Adipocyte (in vitro differentiated cells): ENCODE results near the gene CD160.
"Not testable (repeated sequence)": the region's sequence is repeated elsewhere in the genome, so short reads cannot be mapped to it uniquely, and the experiment has no call there.

Experiments used
- DNase-seq: peaks from one replicate; pipeline ENCODE4 v3.0.0-alpha.2; 2015; ENCODE audit warnings: low read depth
- H3K27me3 ChIP-seq: replicated peaks from 2 replicates; pipeline ENCODE4 v1.7.0; 2013; ENCODE audit warnings: mild to moderate bottlenecking, low read length, moderate library complexity; ENCODE audit not compliant: control insufficient read depth, insufficient read depth
- H3K36me3 ChIP-seq: 2 replicates; pipeline ENCODE4 v1.7.0; 2013; ENCODE audit warnings: low read length, mild to moderate bottlenecking, moderate library complexity; ENCODE audit not compliant: control insufficient read depth, insufficient read depth, severe bottlenecking
- H3K4me1 ChIP-seq: 2 replicates; pipeline ENCODE4 v1.7.0; 2013; ENCODE audit warnings: mild to moderate bottlenecking, low read length, moderate library complexity; ENCODE audit not compliant: control insufficient read depth, insufficient read depth
- H3K4me3 ChIP-seq: 2 replicates; pipeline ENCODE4 v1.7.0; 2013; ENCODE audit warnings: mild to moderate bottlenecking, low read length, moderate library complexity
- H3K9ac ChIP-seq: 2 replicates; pipeline ENCODE4 v1.7.0; 2013; ENCODE audit warnings: mild to moderate bottlenecking, low read length, moderate library complexity
- H3K9me3 ChIP-seq: 2 replicates; pipeline ENCODE4 v1.7.0; 2013; ENCODE audit warnings: mild to moderate bottlenecking, low read length, moderate library complexity; ENCODE audit not compliant: control insufficient read depth

The CD160 gene

DNA sequence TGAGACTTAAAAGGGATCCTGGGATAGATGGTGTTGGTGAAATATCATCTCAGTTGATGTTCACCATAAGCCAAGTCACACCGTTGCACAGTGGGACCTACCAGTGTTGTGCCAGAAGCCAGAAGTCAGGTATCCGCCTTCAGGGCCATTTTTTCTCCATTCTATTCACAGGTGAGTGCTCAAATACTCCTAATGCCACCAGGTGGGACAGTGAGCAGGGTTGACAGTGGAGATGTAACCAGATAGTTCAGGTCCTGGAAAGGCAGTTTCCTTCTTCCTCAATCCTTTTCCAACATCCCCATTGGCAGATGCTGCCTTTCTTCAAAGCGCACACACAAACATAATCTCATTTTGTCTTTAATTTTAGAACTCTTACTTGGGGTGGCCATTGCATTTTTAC, 11.6 kb downstream of the CD160 start:
- no peak overlapping the region for H3K9ac ChIP-seq
- no peaks in the 10 kb centered on the region for H3K27me3 ChIP-seq
- DNase-seq, result no peak
- H3K4me1 ChIP-seq, result peaks cover 21% of the 10 kb centered on the region
- no peak overlapping the region for H3K4me3 ChIP-seq
- peaks cover 6% of the 10 kb centered on the region for H3K36me3 ChIP-seq
- no peaks in the 10 kb centered on the region for H3K9me3 ChIP-seq

DNA sequence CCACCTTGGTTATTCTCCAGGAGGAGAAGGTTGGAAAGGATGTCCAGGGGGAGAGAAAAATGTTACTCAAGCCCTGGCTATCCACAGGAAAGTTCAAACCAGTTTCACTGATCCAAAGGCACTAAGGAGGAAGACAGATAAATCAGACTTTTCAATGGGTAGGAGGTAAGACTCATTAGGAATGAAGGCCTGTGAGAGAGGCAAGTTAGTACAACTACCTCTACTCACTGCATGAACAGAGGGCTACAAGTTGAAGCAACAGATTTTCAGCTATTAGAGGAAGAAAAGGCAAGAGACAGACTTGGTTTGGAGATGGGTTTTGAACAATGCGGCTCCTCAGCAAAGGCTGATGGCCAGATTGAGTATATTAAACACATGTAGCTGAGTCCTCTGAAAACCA, 16.9 kb downstream of the CD160 start:
- Histone ChIP-seq H3K4me1 (peaks cover 7% of the 10 kb centered on the region), H3K4me3 (no peak overlapping the region), H3K36me3 (peaks cover 11% of the 10 kb centered on the region), H3K9me3 (no peaks in the 10 kb centered on the region), H3K9ac (no peak overlapping the region), H3K27me3 (no peaks in the 10 kb centered on the region)
- DNase-seq, result no peak

DNA sequence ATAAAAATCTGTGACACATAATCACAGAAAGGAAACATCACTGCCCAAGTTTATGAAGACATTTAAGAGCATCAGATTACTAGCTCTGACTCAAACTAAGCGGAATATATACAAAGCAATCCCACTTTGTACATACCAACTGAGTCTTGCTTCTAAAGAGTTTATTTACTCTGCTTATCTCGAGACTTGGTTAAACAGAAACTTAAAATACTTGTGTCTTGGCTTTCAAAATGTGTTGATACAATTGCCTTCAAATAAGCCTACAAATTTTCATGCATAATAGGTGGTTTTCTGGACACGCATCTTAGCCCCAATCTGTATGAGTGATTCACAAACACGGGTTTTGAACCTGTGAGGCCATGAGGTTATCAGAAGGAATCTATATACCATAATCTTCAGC, 21.0 kb downstream of the CD160 start:
- Histone ChIP-seq H3K9me3 (no peaks in the 10 kb centered on the region), H3K36me3 (peaks cover 49% of the 10 kb centered on the region), H3K4me1 (no peaks in the 10 kb centered on the region), H3K27me3 (no peaks in the 10 kb centered on the region), H3K9ac (no peak overlapping the region), H3K4me3 (no peak overlapping the region)
- peak; percentile 87 for DNase-seq

DNA sequence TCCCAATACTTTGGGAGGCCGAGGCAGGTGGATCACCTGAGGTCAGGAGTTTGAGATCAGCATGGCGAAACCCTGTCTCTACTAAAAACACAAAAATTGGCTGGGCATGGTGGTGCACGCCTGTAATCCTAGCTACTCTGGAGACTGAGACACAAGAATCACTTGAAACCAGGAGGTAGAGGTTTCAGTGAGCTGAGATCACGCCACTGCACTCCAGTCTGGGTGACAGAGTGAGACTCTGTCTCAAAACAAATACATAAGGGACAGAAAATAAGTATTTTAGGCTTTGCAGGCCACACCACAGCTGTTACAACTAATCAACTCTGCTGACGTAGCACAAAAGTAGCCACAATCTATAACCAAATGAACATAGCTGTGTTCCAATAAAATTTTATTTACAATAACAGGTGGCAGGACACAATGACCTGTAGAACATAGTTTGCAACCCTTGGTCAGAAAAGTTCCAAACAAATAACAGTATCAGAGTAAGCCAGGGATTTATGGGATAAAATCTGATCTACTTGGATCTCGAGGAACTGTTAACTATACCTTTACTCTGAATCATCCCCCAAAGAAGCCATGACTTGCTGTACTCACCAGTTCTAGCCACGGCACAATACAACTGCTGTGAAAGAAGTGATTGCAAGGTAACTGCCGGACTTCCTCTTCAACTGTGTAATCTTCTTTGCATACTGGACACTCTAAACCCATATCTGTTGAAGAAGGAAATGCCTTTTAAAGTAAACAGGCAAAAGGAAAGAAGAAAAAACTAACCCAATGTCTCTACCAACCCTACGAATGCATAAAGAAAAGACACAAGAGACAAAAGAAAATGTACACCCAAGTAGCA, 28.3 kb downstream of the CD160 start:
- Histone ChIP-seq H3K27me3 (no peaks in the 10 kb centered on the region), H3K9me3 (no peaks in the 10 kb centered on the region), H3K4me1 (peaks cover 46% of the 10 kb centered on the region), H3K36me3 (peaks cover 72% of the 10 kb centered on the region), H3K4me3 (no peak overlapping the region), H3K9ac (no peak overlapping the region)
- DNase-seq, result no peak

DNA sequence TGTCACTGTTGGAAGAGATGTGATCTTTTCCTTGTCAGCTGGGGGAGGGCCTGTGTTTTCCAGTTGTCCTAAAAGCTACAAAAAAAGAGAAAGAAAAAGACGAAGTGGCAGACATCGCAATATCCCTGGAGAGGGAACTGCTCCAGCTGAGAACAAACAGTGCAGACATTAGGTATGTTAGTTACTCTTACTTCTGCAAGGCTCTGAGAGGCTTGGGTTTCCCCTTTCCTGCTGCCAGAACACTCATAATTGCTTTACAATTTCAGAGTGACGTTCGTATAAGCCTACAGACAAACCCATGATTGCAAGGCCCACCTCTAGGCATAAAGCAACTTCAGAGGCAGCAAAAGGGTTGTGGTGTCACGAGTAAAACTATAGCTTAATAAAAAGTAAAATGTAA, 31.1 kb downstream of the CD160 start:
- H3K4me3 ChIP-seq, result no peak overlapping the region
- H3K27me3 ChIP-seq, result no peaks in the 10 kb centered on the region
- peak; percentile 50 for DNase-seq
- H3K9me3 ChIP-seq, result no peaks in the 10 kb centered on the region
- peaks cover 51% of the 10 kb centered on the region for H3K36me3 ChIP-seq
- H3K9ac ChIP-seq, result no peak overlapping the region
- peaks cover 46% of the 10 kb centered on the region for H3K4me1 ChIP-seq

DNA sequence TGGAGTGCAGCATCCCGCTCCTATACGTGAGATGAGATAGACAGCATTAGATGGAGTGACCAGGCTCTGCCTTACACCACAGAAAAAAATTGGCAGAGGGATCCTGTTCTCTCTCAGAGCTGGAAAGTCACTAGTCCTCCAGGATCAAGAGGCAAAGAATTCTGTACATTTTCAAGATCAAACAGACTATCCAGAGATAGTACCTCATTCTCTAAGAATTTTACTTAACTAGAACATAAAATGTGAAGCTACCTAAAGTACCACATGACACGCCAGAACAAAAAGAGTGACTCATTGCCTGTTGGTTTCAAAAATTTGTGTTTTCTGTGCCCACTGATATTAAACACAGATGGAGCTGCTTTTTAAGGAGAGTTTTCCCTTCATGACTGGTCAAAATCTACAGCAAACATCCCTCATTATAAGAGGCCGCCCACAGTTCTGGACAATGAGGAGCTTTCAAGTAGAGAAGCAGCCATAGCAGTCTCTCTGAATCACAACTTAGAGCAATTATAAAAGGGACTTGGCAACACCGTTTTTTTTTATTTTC, 32.3 kb downstream of the CD160 start:
- peak overlapping the region; percentile 19 for H3K4me3 ChIP-seq
- peak overlapping the region; percentile 72 for H3K9ac ChIP-seq
- peaks cover 39% of the 10 kb centered on the region for H3K36me3 ChIP-seq
- peaks cover 46% of the 10 kb centered on the region for H3K4me1 ChIP-seq
- DNase-seq, result peak; percentile 94
- no peaks in the 10 kb centered on the region for H3K9me3 ChIP-seq
- H3K27me3 ChIP-seq, result no peaks in the 10 kb centered on the region

DNA sequence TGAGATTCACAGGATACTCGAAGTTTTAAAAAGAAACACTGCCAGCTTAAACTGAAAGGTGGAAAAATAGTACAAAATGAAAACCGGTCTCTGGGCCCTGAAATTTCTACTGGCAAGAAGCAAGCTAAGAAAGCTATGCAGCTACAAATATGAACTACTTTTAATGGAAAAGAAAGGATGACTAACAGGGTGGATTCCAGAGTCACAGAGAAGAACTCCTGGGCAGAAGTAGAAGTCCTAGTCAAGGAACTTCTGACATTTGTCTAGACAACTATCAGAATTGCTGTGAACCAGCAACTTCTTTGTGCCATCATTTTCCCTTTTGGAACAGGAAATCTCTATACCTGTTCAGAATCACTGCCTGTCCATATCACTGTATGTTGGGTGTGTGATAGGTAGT, 38.1 kb downstream of the CD160 start:
- H3K4me1 ChIP-seq, result peaks cover 1% of the 10 kb centered on the region
- no peaks in the 10 kb centered on the region for H3K9me3 ChIP-seq
- peaks cover 29% of the 10 kb centered on the region for H3K36me3 ChIP-seq
- DNase-seq, result no peak
- H3K4me3 ChIP-seq, result no peak overlapping the region
- no peak overlapping the region for H3K9ac ChIP-seq
- no peaks in the 10 kb centered on the region for H3K27me3 ChIP-seq

DNA sequence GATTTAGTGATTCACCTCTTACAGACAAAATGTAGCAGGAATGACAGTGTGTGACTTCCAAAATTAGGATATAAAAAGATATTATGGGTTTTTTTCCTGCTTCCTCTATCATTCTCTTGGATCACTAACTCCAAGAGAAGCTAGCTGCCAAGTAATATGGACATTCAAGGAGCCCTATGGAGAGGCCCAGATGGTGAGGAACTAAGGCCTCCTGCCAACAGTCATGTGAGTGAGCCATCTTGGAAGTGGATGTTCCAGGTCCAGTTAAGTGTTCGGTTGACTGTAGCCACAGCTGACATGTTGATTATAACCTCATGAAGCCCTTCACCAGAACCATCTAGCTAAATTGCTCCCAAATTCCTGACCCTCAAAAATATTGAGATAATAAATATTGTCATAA, 38.8 kb downstream of the CD160 start:
- Histone ChIP-seq H3K9me3 (no peaks in the 10 kb centered on the region), H3K27me3 (no peaks in the 10 kb centered on the region), H3K36me3 (peaks cover 26% of the 10 kb centered on the region), H3K4me3 (no peak overlapping the region), H3K4me1 (no peaks in the 10 kb centered on the region), H3K9ac (no peak overlapping the region)
- DNase-seq, result no peak

DNA sequence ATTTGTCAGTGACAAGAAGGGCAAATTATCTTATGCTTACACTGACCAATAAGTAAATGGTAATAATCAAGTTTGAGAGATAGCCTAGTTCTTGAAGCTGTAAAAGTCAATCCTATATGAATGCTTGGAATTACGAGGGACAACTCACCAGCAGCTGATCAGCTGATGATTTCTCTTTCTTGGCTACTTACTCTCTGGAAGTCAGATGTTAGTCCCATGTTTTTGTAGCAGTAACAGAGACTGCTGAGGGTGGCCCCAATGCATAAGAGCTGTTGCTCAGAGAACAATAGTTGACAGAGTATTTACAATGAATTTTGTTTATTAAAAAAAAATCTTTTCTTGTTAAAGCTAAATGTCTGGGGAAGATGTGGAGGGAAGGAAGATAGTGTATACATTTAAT, 39.3 kb downstream of the CD160 start:
- H3K4me3 ChIP-seq, result no peak overlapping the region
- no peak for DNase-seq
- no peaks in the 10 kb centered on the region for H3K27me3 ChIP-seq
- no peak overlapping the region for H3K9ac ChIP-seq
- no peaks in the 10 kb centered on the region for H3K9me3 ChIP-seq
- peaks cover 25% of the 10 kb centered on the region for H3K36me3 ChIP-seq
- H3K4me1 ChIP-seq, result no peaks in the 10 kb centered on the region

DNA sequence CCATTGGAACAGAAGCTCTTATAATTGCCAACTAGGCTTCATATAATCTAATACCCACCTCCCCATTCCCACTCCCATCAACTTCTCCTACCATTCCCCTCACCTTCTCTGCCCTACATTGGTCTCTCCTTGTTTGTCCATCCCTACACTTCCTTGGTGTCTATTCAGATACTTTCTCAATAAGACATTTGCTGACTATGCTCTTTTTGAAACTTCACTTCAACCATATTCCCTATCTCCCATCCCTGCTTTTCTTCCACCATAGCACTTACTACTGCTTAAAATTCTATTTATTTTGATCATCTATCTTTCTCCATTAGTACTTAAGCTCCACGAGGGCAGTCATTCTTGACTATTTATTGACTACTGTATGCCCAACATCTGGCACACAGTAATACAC, 40.4 kb downstream of the CD160 start:
- no peaks in the 10 kb centered on the region for H3K27me3 ChIP-seq
- H3K36me3 ChIP-seq, result peaks cover 25% of the 10 kb centered on the region
- no peak for DNase-seq
- no peak overlapping the region for H3K9ac ChIP-seq
- no peaks in the 10 kb centered on the region for H3K9me3 ChIP-seq
- H3K4me1 ChIP-seq, result no peaks in the 10 kb centered on the region
- H3K4me3 ChIP-seq, result no peak overlapping the region

DNA sequence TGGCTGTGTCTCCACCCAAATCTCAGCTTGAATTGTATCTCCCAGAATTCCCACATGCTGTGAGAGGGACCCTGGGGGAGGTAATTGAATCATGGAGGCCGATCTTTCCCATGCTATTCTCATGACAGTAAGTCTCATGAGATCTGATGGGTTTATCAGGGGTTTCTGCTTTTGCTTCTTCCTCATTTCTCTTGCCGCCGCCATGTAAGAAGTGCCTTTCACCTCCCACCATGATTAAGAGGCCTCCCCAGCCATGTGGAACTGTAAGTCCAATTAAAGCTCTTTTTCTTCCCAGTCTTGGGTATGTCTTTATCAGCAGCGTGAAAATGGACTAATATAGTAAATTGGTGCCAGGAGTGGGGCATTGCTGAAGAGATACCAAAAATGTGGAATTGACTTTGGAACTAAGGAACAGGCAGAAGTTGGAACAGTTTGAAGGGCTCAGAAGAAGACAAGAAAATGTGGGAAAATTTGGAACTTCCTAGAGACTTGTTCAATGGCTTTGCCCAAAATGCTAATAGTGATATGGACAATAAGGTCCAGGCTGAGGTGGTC, 41.2 kb downstream of the CD160 start:
- H3K9ac ChIP-seq, H3K9me3 ChIP-seq, H3K4me1 ChIP-seq, H3K27me3 ChIP-seq, H3K4me3 ChIP-seq, DNase-seq: not testable (repeated sequence)
- H3K36me3 ChIP-seq, result peaks cover 25% of the 10 kb centered on the region
